Hindlimb muscle (tissue), 1 donor: Measurements from ENCODE around the gene NRSN2. TPM values are rescaled to one million over a fixed set of nuclear protein-coding genes. Genes with fewer than 3 reads are reported as not detected.
A peak's percentile ranks its signal among the peaks of the same experiment; 100 is the strongest.

Experiments used
- DNase-seq: peaks from one replicate; pipeline ENCODE4 v3.0.0-alpha.2; 2013
- polyA plus RNA-seq: library from polyadenylated mRNA; unstranded; fragments of 120-200 nt; gene quantifications from one replicate; pipeline ENCODE4 v1.2.1, GENCODE V29; 2013; ENCODE audit not compliant: insufficient read length

Gene NRSN2, protein sequence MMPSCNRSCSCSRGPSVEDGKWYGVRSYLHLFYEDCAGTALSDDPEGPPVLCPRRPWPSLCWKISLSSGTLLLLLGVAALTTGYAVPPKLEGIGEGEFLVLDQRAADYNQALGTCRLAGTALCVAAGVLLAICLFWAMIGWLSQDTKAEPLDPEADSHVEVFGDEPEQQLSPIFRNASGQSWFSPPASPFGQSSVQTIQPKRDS
- polyA plus RNA-seq = 28.4 TPM

- DNase-seq = peak; percentile 73
Observed at GRCh38 chr20:346640-347316, at the start of gene NRSN2. NRSN2 (plus strand) TSS chr20:347111; CDS start chr20:349644, 2,533 bp downstream.

- DNase-seq = peak; percentile 70
Observed at GRCh38 chr20:297925-298775, 48.8 kb upstream of the NRSN2 start.

DNA sequence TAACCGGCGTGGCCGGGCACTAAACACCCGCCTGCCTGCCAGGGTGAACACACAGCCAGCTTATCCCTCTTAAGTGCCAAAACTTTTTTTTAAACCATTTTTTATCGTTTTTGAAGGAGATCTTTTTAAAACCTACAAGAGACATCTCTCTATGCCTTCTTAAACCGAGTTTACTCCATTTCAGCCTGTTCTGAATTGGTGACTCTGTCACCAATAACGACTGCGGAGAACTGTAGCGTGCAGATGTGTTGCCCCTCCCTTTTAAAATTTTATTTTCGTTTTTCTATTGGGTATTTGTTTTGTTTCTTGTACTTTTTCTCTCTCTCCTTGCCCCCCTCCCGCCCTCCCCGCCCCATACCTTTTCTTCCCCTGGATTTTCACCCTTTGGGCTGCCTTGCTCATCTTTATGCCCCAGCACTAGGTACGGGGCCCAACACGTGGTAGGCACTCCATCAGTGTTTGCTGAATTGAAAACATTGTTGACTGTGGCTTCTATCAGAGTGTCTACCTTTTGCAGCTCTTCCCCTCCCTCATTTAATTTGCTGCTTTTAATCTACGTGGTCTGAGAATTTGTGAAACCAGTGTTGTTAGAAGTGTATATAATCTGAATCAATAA lies 48.0 kb upstream of the NRSN2 start:
- DNase-seq = no peak

DNA sequence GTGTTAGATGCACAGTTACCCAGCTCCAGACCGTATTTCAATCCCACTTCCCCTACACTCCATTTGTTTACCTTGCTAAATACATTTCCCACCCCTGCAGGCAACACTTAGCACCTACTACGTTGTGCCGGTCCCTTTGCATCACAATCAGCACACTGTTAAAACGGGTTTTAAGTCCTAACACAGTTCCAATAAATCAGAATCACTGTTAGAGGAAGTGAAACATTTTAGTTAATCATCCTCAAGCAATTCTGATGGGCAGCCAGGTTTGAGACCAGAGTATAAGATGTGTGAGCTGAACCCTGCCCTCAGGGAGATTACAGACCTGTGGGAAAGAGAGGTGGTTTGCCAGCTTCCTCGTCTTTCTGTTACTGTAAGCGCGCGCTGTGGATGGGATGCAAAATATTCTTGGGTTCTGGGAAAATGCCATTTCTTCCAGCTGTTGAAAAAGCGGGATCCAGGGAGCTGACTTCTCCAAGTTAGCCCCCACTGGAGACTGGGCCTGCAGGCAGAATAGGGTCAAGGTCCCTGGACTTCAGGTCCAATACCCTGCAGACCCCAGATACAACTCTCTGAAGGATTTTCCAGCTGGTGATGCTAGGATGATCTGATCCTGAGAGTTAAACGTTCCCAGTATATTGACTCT lies 46.4 kb upstream of the NRSN2 start:
- no peak for DNase-seq

- no peak for DNase-seq
Observed at GRCh38 chr20:301886-302848, 44.7 kb upstream of the NRSN2 start.

GRCh38 chr20:305745-306144 lies 41.2 kb upstream of the NRSN2 start:
- no peak for DNase-seq

DNA sequence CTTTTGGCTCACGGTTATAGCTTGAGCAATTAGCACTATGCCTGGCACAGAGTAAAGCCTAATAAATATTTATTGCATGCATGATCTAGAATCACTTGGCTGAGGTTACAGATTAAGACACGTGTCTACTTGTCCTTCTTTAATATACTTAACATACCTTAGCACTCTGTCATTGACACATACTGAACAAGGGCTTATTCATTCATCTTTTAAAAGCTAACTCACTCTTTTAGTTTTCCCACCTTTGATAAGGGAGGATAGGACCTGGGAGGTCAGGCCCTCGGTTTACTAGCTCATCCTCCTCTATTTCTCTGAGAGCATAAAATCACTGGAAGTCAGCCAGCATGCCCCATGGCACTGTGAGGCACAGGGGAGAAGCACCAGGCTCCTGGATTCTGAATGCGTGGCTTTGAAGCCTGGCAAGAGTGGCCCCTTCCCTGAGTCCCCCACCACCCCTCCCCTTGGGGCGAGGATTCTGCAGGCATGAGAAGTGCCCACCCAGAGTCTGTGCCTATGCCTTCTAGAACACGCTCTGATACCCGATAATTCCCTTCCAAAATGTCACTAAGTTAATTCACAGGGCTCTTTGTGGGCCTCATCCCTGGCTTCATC lies 38.4 kb upstream of the NRSN2 start:
- DNase-seq = no peak

- peak; percentile 65 for DNase-seq
Observed at GRCh38 chr20:309306-309840, 37.5 kb upstream of the NRSN2 start.

DNA sequence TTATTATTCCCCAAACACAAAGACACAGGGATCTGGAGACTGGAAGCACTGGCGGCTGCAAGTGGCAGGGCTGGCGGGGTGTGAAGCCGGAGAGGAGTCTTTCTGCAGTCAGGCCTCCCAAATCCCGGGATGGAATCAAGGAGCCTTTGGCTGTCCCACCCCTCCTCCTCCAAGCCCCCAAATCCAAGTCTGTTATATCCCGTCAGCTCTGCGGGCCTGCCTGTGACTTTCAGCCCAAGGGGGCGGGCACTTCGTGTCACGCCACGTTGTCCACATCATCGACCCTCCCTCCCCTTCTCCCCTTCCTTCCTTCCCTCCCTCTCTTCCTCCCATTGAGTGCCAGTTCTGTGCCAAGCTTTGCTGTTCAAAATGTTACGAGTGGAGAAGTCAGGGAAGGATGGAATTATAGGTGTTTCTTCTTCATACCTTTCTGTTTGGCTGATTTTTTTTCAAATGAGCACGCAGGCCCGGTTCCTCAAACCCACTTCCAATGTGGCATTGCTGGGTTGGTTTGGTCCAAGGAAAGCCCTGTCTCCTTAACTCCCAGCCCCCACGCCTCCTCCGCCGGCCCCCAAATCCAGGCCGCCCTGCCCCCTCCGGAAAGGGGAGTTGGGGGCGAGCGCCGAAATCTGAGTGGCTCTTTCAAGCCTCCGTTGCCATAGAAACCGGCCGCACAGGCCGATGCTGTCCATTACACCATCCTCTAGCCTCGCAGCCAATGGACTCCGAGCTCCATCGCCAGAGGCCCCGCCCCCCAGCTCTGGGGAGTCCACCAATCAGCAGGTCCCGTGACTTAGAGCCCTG lies 36.9 kb upstream of the NRSN2 start:
- peak; percentile 99 for DNase-seq

DNA sequence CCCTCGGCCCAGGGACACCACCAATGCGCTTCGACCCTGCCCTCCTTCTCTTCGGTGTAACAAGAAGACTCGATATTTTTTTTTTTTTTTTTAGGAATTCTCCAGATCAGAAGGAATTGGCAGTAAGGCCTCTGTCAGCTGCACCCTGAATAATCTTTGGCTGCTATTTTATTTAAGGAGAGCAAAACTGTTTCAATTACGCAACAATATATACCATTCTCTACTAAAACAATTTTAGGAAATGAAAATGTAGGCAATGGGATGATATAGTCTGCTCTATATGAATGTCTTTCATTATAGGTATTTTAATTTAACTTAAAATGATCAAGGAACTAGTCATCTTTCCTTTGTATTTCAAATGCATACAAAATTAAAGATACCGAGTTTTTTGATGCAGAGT lies 36.3 kb upstream of the NRSN2 start:
- DNase-seq = no peak

DNA sequence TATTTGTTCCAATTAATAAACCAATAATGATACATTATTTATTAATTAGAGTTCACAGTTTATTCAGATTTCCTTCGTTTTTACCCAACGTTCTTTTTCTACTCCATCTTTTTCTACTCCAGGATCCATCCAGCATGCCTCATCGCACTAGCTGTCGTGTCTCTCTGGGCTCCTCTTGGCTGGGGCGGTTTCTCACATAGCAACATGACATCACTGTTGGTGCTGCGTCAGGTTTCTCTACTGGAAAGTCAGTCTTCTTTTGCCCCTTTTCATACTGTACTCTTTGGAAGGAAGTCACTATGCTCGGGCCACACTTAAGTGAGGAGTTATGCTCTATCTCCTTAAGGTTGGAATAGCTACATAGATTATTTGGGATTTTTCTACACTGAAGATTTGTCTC lies 35.3 kb upstream of the NRSN2 start:
- no peak for DNase-seq

GRCh38 chr20:312067-312466 lies 34.8 kb upstream of the NRSN2 start:
- no peak for DNase-seq

DNA sequence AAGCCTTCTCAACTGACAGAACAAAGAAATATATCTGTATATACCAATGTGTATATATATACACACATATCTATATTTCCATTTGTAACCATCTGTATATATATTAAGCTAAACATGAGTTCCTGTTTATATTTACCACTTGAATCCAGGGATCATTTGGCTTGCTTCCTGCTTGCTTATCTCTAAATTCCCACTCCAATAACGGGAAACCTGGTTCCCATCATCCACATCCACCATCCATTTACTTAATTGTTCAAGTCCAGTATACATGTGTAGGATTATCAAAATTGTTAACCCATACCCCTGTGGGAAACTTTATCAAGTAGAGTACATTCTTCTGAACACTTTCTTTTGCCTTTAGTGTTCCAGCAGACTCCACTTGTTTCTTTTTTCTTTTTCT lies 34.0 kb upstream of the NRSN2 start:
- DNase-seq = no peak

DNA sequence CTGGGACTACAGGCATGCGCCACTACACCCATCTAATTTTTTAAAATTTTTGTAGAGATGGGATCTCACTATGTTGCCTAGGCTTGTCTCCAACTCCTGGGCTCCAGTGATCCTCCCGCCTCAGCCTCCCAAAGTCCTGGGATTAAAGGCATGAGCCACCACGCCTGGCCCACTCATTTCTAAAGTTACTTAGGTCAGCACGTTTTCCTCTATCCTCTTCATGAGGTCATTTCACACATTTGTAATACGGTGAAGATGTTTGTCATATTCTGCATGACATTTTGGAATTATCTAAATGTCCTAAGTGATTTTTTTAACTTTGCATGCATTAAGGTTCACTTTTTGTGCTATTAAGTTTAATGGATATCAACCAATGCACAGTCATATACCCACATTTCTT lies 33.5 kb upstream of the NRSN2 start:
- no peak for DNase-seq

DNA sequence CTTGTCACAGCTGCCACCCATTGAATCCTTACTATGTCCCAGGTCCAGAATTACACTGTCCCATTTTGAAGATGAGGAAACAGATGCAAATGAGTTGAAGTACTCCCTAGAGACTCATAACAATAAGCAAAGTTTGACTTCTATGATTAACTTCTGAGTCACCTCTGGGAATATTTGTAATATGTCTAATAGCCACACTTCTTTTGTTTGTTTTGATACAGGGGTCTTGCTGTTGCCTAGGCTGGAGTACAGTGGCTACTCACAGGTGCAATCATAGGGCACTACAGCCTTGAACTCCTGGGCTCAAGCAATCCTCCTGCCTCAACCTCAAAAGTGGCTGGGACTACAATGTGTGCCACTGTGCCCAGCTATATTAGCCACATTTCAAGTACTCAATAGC lies 33.0 kb upstream of the NRSN2 start:
- DNase-seq = no peak

DNA sequence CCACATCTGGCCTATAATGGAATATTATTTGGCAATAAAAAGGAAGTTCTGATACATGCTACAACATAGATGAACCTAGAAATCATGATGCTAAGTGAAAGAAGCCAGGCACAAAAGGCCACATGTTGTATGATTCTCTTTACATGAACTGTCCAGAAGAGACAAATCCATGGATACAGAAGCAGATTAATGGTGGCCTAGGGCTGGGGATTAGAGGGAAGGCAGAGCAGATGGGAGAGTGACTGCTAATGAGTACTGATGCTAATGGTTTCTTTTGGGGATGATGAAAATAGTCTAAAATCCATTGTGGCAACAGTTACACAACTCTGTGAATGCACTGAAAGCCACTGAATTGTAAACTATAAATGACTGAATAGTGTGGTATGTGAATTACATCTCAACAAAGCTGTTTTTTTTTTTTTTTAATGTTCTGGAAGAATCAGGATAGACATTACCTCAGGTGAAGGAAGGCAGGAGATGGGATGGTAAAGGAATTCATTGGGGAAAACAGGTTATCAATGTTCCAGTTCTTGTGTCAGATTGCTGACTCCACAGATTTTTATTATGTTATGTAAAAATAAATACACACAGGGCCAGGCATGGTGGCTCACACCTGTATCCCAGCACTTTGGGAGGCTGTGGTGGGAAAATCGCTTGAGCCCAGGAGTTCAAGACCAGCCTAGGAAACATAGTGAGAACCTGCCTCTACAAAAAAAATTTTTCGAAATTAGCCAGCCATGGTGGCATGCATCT lies 30.4 kb upstream of the NRSN2 start:
- DNase-seq = no peak

DNA sequence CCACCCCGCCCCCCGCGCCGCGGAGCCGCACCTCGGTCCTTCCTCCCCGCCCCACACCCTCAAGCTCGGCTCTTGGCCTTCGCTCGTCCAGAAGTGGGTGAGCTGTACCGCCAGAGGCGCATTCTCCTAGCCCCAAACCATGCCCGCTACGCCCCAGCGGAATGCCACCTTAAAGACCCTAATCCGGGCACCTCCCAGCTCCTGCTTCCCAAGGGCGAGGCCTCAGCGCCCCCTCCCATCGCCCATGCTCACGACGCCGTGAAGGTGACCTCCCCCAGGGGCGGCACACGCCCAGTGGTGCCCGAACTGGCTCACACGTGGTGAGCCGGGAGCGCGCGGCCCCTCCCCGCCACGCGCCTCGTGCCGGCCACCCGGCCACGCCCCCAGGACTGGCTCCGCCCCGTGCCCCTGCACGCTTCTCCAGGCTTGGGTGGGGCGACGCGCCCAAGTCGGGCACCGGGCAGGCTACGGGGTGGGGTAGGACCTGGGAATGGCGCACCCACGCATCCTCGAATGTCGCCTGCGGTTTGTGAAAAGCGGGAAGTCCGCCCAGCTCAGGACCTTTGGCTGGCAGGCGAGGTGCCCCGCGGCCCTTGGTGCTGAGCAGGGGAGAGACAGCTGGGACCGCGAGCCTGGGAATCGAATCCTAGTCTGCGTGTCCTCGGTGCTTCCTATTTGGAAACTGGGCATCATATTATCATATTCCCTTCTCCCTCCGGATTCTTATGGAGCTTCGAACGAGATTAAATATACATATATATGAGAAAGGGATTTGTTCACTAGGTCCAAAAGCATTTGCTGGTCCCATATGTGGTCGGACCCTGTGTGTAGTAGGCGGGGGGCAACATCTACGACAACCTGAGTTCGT lies 22.5 kb upstream of the NRSN2 start:
- DNase-seq = peak; percentile 88
